NB4 (cell line): ENCODE measurements around the gene POLRMT.

Source experiments
- MYC ChIP-seq: IDR thresholded peaks from 2 replicates; pipeline ENCODE4 v1.6.1; 2011; ENCODE audit warnings: low read depth, low read length
- POLR2A ChIP-seq: IDR thresholded peaks from 2 replicates; pipeline ENCODE4 v1.6.1; 2011; ENCODE audit warnings: mild to moderate bottlenecking; ENCODE audit not compliant: insufficient read length; ENCODE audit errors: extremely low read depth
- TF ChIP-seq, protein P1 (sequence below): IDR thresholded peaks from one replicate; pipeline ENCODE4 v1.5.1; 2012; ENCODE audit warnings: low read depth, low read length
- TF ChIP-seq, protein P2 (sequence below): IDR thresholded peaks from 2 replicates; pipeline ENCODE4 v1.6.1; 2011; ENCODE audit warnings: low read depth, low read length

DNA sequence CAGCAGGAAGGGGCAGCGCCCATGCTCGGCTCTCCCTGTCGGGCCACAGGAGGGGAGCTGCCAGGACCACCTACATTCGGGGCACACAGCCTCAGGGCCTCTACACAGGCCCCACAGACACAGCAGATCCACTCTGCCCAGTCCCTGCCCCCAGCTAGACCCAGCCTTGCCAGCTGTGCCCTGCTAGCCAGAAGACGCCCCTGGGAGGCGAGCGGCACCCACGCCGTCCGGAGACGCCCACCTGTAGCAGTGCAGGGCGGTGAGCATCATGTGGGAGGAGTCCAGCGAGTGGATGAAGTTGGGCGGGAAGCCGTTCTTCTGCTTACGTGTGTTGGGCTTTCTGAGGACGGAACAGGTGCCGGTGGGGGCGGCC lies 15.1 kb downstream of the POLRMT start:
- TF ChIP-seq, protein P1, sequence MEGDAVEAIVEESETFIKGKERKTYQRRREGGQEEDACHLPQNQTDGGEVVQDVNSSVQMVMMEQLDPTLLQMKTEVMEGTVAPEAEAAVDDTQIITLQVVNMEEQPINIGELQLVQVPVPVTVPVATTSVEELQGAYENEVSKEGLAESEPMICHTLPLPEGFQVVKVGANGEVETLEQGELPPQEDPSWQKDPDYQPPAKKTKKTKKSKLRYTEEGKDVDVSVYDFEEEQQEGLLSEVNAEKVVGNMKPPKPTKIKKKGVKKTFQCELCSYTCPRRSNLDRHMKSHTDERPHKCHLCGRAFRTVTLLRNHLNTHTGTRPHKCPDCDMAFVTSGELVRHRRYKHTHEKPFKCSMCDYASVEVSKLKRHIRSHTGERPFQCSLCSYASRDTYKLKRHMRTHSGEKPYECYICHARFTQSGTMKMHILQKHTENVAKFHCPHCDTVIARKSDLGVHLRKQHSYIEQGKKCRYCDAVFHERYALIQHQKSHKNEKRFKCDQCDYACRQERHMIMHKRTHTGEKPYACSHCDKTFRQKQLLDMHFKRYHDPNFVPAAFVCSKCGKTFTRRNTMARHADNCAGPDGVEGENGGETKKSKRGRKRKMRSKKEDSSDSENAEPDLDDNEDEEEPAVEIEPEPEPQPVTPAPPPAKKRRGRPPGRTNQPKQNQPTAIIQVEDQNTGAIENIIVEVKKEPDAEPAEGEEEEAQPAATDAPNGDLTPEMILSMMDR = no peak
- TF ChIP-seq POLR2A = no peak
- TF ChIP-seq, protein P2, sequence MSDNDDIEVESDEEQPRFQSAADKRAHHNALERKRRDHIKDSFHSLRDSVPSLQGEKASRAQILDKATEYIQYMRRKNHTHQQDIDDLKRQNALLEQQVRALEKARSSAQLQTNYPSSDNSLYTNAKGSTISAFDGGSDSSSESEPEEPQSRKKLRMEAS = no peak
- no peak for TF ChIP-seq MYC
